B cell (primary cell): ENCODE data around the gene DNAJC21. TPM values are rescaled to one million over a fixed set of nuclear protein-coding genes. Genes with fewer than 3 reads are reported as not detected.
A peak's percentile ranks its signal among the peaks of the same experiment; 100 is the strongest.

Experiments used
- ATAC-seq: fragments of 200-7000 bp; cut with Tn5 transposase; one replicate; pipeline ENCODE4 v1.10.0; 2021; ENCODE audit warnings: low read depth, mild to moderate bottlenecking, moderate number of reproducible peaks, moderate library complexity
- CTCF ChIA-PET: fragments of 350-600 bp; sonication (Branson Sonifier 250); formaldehyde crosslinking; loops from one replicate; lab custom pipeline; 2021; ENCODE audit warnings: antibody characterized with exemption, inconsistent platforms; lab: Charles Lee
- POLR2A ChIA-PET: fragments of 350-600 bp; sonication (Branson Sonifier 250); formaldehyde crosslinking; loops from one replicate; lab custom pipeline; 2021; ENCODE audit warnings: antibody characterized with exemption; lab: Charles Lee
- DNase-seq: peaks from one replicate; pipeline ENCODE4 v3.0.0; 2013
- H2AFZ ChIP-seq: 2 replicates; pipeline ENCODE4 v1.6.1; 2012; ENCODE audit warnings: mild to moderate bottlenecking, low read depth, low read length; ENCODE audit not compliant: insufficient read depth, poor library complexity, severe bottlenecking
- H3K27ac ChIP-seq, 2 donors: 1 replicate in 1 of 2; 2 replicates in 1 of 2; pipeline ENCODE4 v1.5.1; 2012 to 2013; ENCODE audit warnings: low read length in 2 of 2, mild to moderate bottlenecking in 2 of 2, moderate library complexity in 1 of 2
- H3K27me3 ChIP-seq, 4 experiments: fragments of 200-600 bp in 1 of 4; sonication (generic) in 1 of 4; replicated peaks in 1 of 4; 1 replicate in 2 of 4; 2 replicates in 2 of 4; pipeline versions ENCODE4 v1.6.1 to v1.7.0; 2013 to 2016; ENCODE audit warnings: low read length in 3 of 4, mild to moderate bottlenecking in 2 of 4, mixed read lengths in 1 of 4, moderate library complexity in 1 of 4; ENCODE audit not compliant: insufficient read depth in 4 of 4, control insufficient read depth in 3 of 4; ENCODE audit errors: control extremely low read depth in 1 of 4
- H3K36me3 ChIP-seq, 2 experiments: replicated peaks in 1 of 2; 1 replicate in 1 of 2; 2 replicates in 1 of 2; pipeline versions ENCODE4 v1.6.1 to v1.7.1; 2013; ENCODE audit warnings: low read length in 1 of 2; ENCODE audit not compliant: insufficient read depth in 2 of 2, control insufficient read depth in 1 of 2; ENCODE audit errors: control extremely low read depth in 1 of 2, extremely low read depth in 1 of 2
- H3K4me1 ChIP-seq, 2 donors: fragments of 200-600 bp in 1 of 2; sonication (generic) in 1 of 2; 1 replicate in 1 of 2; 2 replicates in 1 of 2; pipeline versions ENCODE4 v1.5.1 to v1.6.1; 2013 to 2017; ENCODE audit warnings: low read length in 2 of 2; ENCODE audit not compliant: control insufficient read depth in 2 of 2, insufficient read depth in 2 of 2
- H3K4me2 ChIP-seq: replicated peaks from 2 replicates; pipeline ENCODE3; 2012; ENCODE audit warnings: mild to moderate bottlenecking, low read depth, low read length; ENCODE audit not compliant: poor library complexity, severe bottlenecking
- H3K4me3 ChIP-seq, 5 experiments: fragments of 200-600 bp in 1 of 5; sonication (generic) in 1 of 5; 1 replicate in 3 of 5; 2 replicates in 2 of 5; pipeline versions ENCODE4 v1.5.1 to v1.7.0; 2011 to 2016; ENCODE audit warnings: low read length in 4 of 5, mild to moderate bottlenecking in 4 of 5, low read depth in 2 of 5, control low read depth in 1 of 5, moderate library complexity in 1 of 5; ENCODE audit not compliant: insufficient read depth in 1 of 5; ENCODE audit errors: control extremely low read depth in 1 of 5, extremely low read depth in 1 of 5
- H3K79me2 ChIP-seq: fragments of 200-600 bp; sonication (generic); one replicate; pipeline ENCODE4 v1.6.0; 2016; ENCODE audit warnings: low read length; ENCODE audit not compliant: control insufficient read depth, insufficient read depth
- H3K9ac ChIP-seq: fragments of 200-600 bp; sonication (generic); 2 replicates; pipeline ENCODE4 v1.6.1; 2017; ENCODE audit warnings: mild to moderate bottlenecking, low read length, moderate library complexity
- H3K9me3 ChIP-seq, 3 donors: one replicate each; pipeline versions ENCODE4 v1.6.1 to v1.7.1; 2013; ENCODE audit warnings: low read length in 2 of 3; ENCODE audit not compliant: control insufficient read depth in 2 of 3, insufficient read depth in 1 of 3; ENCODE audit errors: control extremely low read depth in 1 of 3
- H4K20me1 ChIP-seq: 2 replicates; pipeline ENCODE4 v1.6.0; 2012; ENCODE audit warnings: mild to moderate bottlenecking, low read length; ENCODE audit not compliant: insufficient read depth, control insufficient read depth, poor library complexity, severe bottlenecking
- H3K27ac Mint-ChIP-seq: one replicate; pipeline ENCODE4 v1.8.0; 2021; ENCODE audit warnings: mixed read lengths
- H3K27me3 Mint-ChIP-seq: one replicate; pipeline ENCODE4 v1.8.0; 2021; ENCODE audit warnings: mixed read lengths
- H3K4me1 Mint-ChIP-seq: one replicate; pipeline ENCODE4 v1.8.0; 2021; ENCODE audit warnings: mixed read lengths
- H3K4me3 Mint-ChIP-seq: one replicate; pipeline ENCODE4 v1.8.0; 2021; ENCODE audit warnings: mixed read lengths
- H3K9me3 Mint-ChIP-seq: one replicate; pipeline ENCODE4 v1.8.0; 2022; ENCODE audit warnings: mixed read lengths; ENCODE audit not compliant: insufficient read depth
- CTCF ChIP-seq: fragments of 200-600 bp; IDR thresholded peaks from one replicate; pipeline ENCODE4 v1.8.0; 2022; ENCODE audit warnings: antibody characterized with exemption, mild to moderate bottlenecking
- EZH2 ChIP-seq: IDR thresholded peaks from 2 replicates; pipeline ENCODE4 v1.6.1; 2012; ENCODE audit warnings: borderline replicate concordance, low read depth, mild to moderate bottlenecking, moderate library complexity, low read length; ENCODE audit not compliant: insufficient read depth, poor library complexity, severe bottlenecking
- WGBS: methylation state at CpG from one replicate; pipeline ENCODE4 v1.1.5; 2013; ENCODE audit warnings: missing lambda C conversion rate; ENCODE audit not compliant: insufficient coverage; 5-methylcytosine and 5-hydroxymethylcytosine counted together
- intact Hi-C: fragments of 100-400 bp; cut with micrococcal nuclease; formaldehyde crosslinking; loops from one replicate; pipeline ENCODE4 v1.10.0; 2022
- polyA plus RNA-seq: library from polyadenylated mRNA; depleted of rRNA; stranded (reverse); fragments of >200 nt; gene quantifications from 2 replicates; pipeline ENCODE4 v1.2.3, GENCODE V29; 2012
- total RNA-seq, 2 donors: library from RNA; stranded (reverse); fragments of 120-200 nt in 1 of 2; gene quantifications; 1 replicate in 1 of 2; 2 replicates in 1 of 2; pipeline versions ENCODE4 v1.2.3 to v1.2.4, GENCODE V29; 2013 to 2022

DNAJC21 gene
- total and polyA plus RNA-seq, 2 donors (not counting 1 experiment from before 2014, with no cell fraction given), result 7.2 to 59.3 TPM

- no peak for ATAC-seq
- no peak overlapping the region for H3K27ac Mint-ChIP-seq
- ChIA-PET POLR2A (no interaction called here), CTCF (no interaction called here)
- Histone ChIP-seq H3K9ac (no peak overlapping the region), H4K20me1 (no peaks in the 10 kb centered on the region), H3K36me3 (peaks cover 9 to 40% of the 10 kb centered on the region in 2 experiments), H3K4me1 (peaks cover 15 to 20% of the 10 kb centered on the region in 2 donors), H2AFZ (no peak overlapping the region), H3K79me2 (peaks cover 16% of the 10 kb centered on the region), H3K9me3 (no peaks in the 10 kb centered on the region), H3K4me3 (no peak overlapping the region), H3K4me2 (no peak overlapping the region), H3K27ac (peak overlapping the region in 1 of 2 donors; percentile 28), H3K27me3 (no peaks in the 10 kb centered on the region)
- DNase-seq, result no peak
- no peak overlapping the region for H3K4me3 Mint-ChIP-seq
- no CpG with 5 or more reads among the region's 3 CpGs for WGBS
- intact Hi-C loops, result no loop called here
- no peaks in the 10 kb centered on the region for H3K9me3 Mint-ChIP-seq
- peaks cover 19% of the 10 kb centered on the region for H3K4me1 Mint-ChIP-seq
- no peaks in the 10 kb centered on the region for H3K27me3 Mint-ChIP-seq
- TF ChIP-seq EZH2 (no peak), CTCF (no peak)
Observed at GRCh38 chr5:34926318-34926888, 3.0 kb upstream of the DNAJC21 start.

- intact Hi-C loops, result loop anchor here (2.0 kb wide), 1 partner anchor 1487 kb away; the partner anchor contains the start of gene TARS1
- Histone ChIP-seq H2AFZ (no peak overlapping the region), H3K27me3 (no peaks in the 10 kb centered on the region), H4K20me1 (no peaks in the 10 kb centered on the region), H3K4me1 (peaks cover 15 to 20% of the 10 kb centered on the region in 2 donors), H3K4me2 (no peak overlapping the region), H3K36me3 (peaks cover 10 to 30% of the 10 kb centered on the region in 2 experiments), H3K27ac (no peak overlapping the region), H3K79me2 (peaks cover 30% of the 10 kb centered on the region), H3K4me3 (no peak overlapping the region), H3K9me3 (no peaks in the 10 kb centered on the region), H3K9ac (no peak overlapping the region)
- WGBS, result 100% methylated on average over 1 of the region's 5 CpGs
- ATAC-seq (no peak), DNase-seq (no peak)
- Mint-ChIP-seq H3K4me3 (no peak overlapping the region), H3K9me3 (no peaks in the 10 kb centered on the region), H3K27ac (no peak overlapping the region), H3K4me1 (peaks cover 24% of the 10 kb centered on the region), H3K27me3 (no peaks in the 10 kb centered on the region)
- ChIA-PET POLR2A (no interaction called here), CTCF (interaction anchor here (1.5 kb wide), 1 partner anchor 89 kb away, joined by 3 read pairs; the partner anchor contains the start of gene TTC23L)
- TF ChIP-seq EZH2, result no peak
- no peak for TF ChIP-seq CTCF
Observed at GRCh38 chr5:34927785-34928184, 1.6 kb upstream of the DNAJC21 start.
